B cell (primary cell): ENCODE measurements around the gene LPCAT3.

Source experiments
- CTCF ChIP-seq: fragments of 200-600 bp; IDR thresholded peaks from one replicate; pipeline ENCODE4 v1.8.0; 2022; ENCODE audit warnings: antibody characterized with exemption, mild to moderate bottlenecking
- EZH2 ChIP-seq: IDR thresholded peaks from 2 replicates; pipeline ENCODE4 v1.6.1; 2012; ENCODE audit warnings: borderline replicate concordance, low read depth, mild to moderate bottlenecking, moderate library complexity, low read length; ENCODE audit not compliant: insufficient read depth, poor library complexity, severe bottlenecking

DNA sequence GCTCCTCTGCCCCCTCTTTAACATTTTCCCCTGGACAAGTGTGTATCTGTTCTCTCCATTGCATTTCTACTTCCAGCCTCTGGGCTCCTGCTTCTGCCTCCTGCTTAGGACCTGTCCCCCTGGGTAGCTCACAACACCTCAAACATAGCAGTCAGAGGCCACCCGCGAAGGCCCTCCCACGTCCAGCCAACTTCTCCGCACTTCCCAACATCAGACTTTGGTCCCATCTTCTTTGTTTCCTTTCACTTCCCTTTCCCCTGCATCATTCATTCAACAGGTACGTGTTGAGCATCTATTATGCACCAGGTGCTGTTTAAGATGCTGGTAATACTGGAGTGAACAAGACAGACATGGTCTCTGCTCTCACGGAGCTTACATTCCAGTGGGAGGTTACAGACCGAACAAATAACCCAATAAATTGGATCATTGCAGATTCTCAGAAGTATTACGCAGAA, 71.3 kb downstream of the LPCAT3 start:
- TF ChIP-seq CTCF (no peak), EZH2 (no peak)
